Stomach (tissue), 9 donors: ENCODE data around the gene KDM6A. TPM values are rescaled to one million over a fixed set of nuclear protein-coding genes. Genes with fewer than 3 reads are reported as not detected.

Experiments
- DNase-seq, 2 donors: peaks; one replicate each; pipeline versions ENCODE4 v3.0.0 to v3.0.0-alpha.2; 2013 to 2019
- H3K27ac ChIP-seq, 5 donors: fragments of 200-600 bp in 4 of 5; sonication (generic) in 4 of 5; one replicate each; pipeline ENCODE4 v1.5.1; 2013 to 2019; ENCODE audit warnings: mild to moderate bottlenecking in 1 of 5, moderate library complexity in 1 of 5
- H3K27me3 ChIP-seq, 3 donors: fragments of 200-600 bp; sonication (generic); one replicate each; pipeline ENCODE4 v1.5.1; 2017 to 2019; ENCODE audit warnings: mixed run types in 1 of 3
- H3K36me3 ChIP-seq, 4 donors: fragments of 200-600 bp; sonication (generic); 1 replicate in 3 of 4; 2 replicates in 1 of 4; pipeline ENCODE4 v1.5.1; 2016 to 2019
- H3K4me1 ChIP-seq, 4 donors: fragments of 200-600 bp; sonication (generic); one replicate each; pipeline ENCODE4 v1.5.1; 2016 to 2019
- H3K4me3 ChIP-seq, 4 donors: fragments of 200-600 bp; sonication (generic) in 3 of 4; one replicate each; pipeline ENCODE4 v1.5.1; 2016 to 2019; ENCODE audit warnings: mild to moderate bottlenecking in 1 of 4
- H3K9me3 ChIP-seq, 4 donors: fragments of 200-600 bp; sonication (generic); one replicate each; pipeline ENCODE4 v1.5.1; 2016 to 2019
- CTCF ChIP-seq, 7 experiments: fragments of 450-650 bp in 4 of 7; fragments of 200-600 bp in 3 of 7; sonication (generic) in 3 of 7; IDR thresholded peaks; one replicate each; pipeline ENCODE4 v1.5.1; 2016 to 2019; ENCODE audit warnings: antibody characterized with exemption in 7 of 7, control low read depth in 2 of 7, mild to moderate bottlenecking in 1 of 7
- EP300 ChIP-seq: sonication (generic); formaldehyde crosslinking; IDR thresholded peaks from one replicate; pipeline ENCODE4 v1.6.1; 2017; ENCODE audit warnings: antibody characterized with exemption
- POLR2A ChIP-seq, 4 donors: fragments of 450-650 bp; IDR thresholded peaks; one replicate each; pipeline ENCODE4 v1.6.1; 2016; ENCODE audit warnings: antibody characterized with exemption in 4 of 4, control low read depth in 2 of 4, mild to moderate bottlenecking in 1 of 4, moderate library complexity in 1 of 4
- POLR2AphosphoS5 ChIP-seq, 3 donors: sonication (generic); formaldehyde crosslinking; IDR thresholded peaks; one replicate each; pipeline ENCODE4 v1.6.1; 2016; ENCODE audit warnings: antibody characterized with exemption in 3 of 3
- WGBS, 5 donors: extraction: QIAGEN DNeasy Blood & Tissue Kit in 3 of 5; methylation state at CpG; one replicate each; pipeline versions ENCODE4 v1.1.5 to v1.1.7; 2013 to 2018; 5-methylcytosine and 5-hydroxymethylcytosine counted together
- intact Hi-C: fragments of 100-400 bp; cut with DNase I; formaldehyde crosslinking; loops from one replicate; pipeline ENCODE4 v1.15.1; 2023; ENCODE audit warnings: low total_unique reads
- polyA plus RNA-seq, 3 donors: library from polyadenylated mRNA; stranded (reverse); fragments of 200-250 nt; gene quantifications; one replicate each; pipeline ENCODE4 v1.2.3, GENCODE V29; 2013
- total RNA-seq, 5 donors: library from RNA; depleted of rRNA; stranded (reverse); fragments of >200 nt; gene quantifications; one replicate each; pipeline versions ENCODE4 v1.1.0 to v1.2.3, GENCODE V29; 2014 to 2016
- donor health status: healthy with polysubstance abuse.
- donor health status: Bipolar disorder and iron deficiency.
- donor health status: healthy.

The KDM6A gene
- total and polyA plus RNA-seq, 8 donors = 7.0 to 105 (median 47.3) TPM

DNA sequence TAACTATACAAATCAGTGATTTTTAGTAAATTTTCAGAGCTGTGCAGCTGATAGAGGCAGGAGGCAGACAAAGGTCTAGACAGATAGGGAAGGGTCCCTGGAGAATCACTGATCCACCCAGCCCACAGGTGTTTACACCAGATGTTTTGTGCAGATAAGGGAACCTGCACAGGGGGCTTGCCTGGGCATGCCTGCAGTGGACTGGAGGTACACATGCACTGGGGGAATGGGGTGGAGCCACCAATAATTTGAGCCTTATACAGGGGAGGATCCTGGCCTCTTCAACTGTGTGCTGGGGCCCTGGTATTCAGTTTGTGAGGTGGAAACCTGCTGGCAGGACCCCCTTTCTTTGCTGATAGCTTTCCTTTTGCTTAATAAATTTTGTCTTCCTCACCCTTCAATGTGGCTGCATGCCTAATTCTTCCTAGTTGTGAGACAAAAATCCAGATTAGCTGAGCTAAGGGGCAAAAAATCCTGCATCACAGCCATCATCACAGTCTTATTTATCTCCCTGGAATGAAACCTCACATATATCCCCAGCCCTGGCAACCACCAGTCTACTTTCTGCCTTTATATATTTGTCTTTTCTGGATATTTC is 102.8 kb downstream of the KDM6A start:
- H3K27ac ChIP-seq = no peak overlapping the region
- no peak overlapping the region for H3K4me3 ChIP-seq
- no peaks in the 10 kb centered on the region for H3K27me3 ChIP-seq
- DNase-seq = no peak
- H3K36me3 ChIP-seq = peaks cover 0 to 12% (median 2%) of the 10 kb centered on the region in 4 donors
- H3K4me1 ChIP-seq = peaks cover 0 to 18% (median 5%) of the 10 kb centered on the region in 4 donors
- TF ChIP-seq POLR2A (IDR thresholded peaks at IDR 0.05) = no peak
- TF ChIP-seq CTCF (IDR thresholded peaks at IDR 0.05) = no peak
- TF ChIP-seq POLR2AphosphoS5 (IDR thresholded peaks at IDR 0.05) = no peak
- no peak for TF ChIP-seq EP300
- intact Hi-C loops = no loop called here
- peaks cover 0 to 19% (median 0%) of the 10 kb centered on the region in 4 donors for H3K9me3 ChIP-seq

GRCh38 chrX:44978976-44979375 is 106.0 kb downstream of the KDM6A start:
- Histone ChIP-seq H3K27ac (no peak overlapping the region), H3K9me3 (peaks cover 0 to 11% (median 0%) of the 10 kb centered on the region in 4 donors), H3K4me3 (no peak overlapping the region), H3K4me1 (peaks cover 0 to 11% (median 0%) of the 10 kb centered on the region in 4 donors), H3K27me3 (no peaks in the 10 kb centered on the region), H3K36me3 (peaks cover 0 to 12% (median 2%) of the 10 kb centered on the region in 4 donors)
- WGBS, 5 donors = 91 to 100% (median 98%) methylated on average over 3 of the region's 3 CpGs
- no peak for DNase-seq
- TF ChIP-seq POLR2AphosphoS5 (IDR thresholded peaks at IDR 0.05) = no peak
- TF ChIP-seq POLR2A (IDR thresholded peaks at IDR 0.05) = no peak
- intact Hi-C loops = no loop called here

GRCh38 chrX:44980403-44980802 is 107.4 kb downstream of the KDM6A start:
- Histone ChIP-seq H3K27me3 (no peaks in the 10 kb centered on the region), H3K9me3 (peaks cover 0 to 6% (median 0%) of the 10 kb centered on the region in 4 donors), H3K36me3 (peaks cover 0 to 12% (median 2%) of the 10 kb centered on the region in 4 donors), H3K4me3 (no peak overlapping the region), H3K27ac (no peak overlapping the region), H3K4me1 (peaks cover 0 to 11% (median 0%) of the 10 kb centered on the region in 4 donors)
- TF ChIP-seq POLR2AphosphoS5 (IDR thresholded peaks at IDR 0.05) (no peak), EP300 (no peak), POLR2A (IDR thresholded peaks at IDR 0.05) (no peak), CTCF (IDR thresholded peaks at IDR 0.05) (no peak)
- 93 to 98% (median 94%) methylated on average over 6 of the region's 6 CpGs for WGBS, 5 donors
- intact Hi-C loops = no loop called here
- DNase-seq = no peak

GRCh38 chrX:44980883-44981282 is 107.9 kb downstream of the KDM6A start:
- Histone ChIP-seq H3K27ac (no peak overlapping the region), H3K27me3 (no peaks in the 10 kb centered on the region), H3K4me3 (no peak overlapping the region), H3K36me3 (peaks cover 0 to 8% (median 2%) of the 10 kb centered on the region in 4 donors), H3K9me3 (peaks cover 0 to 2% (median 0%) of the 10 kb centered on the region in 4 donors), H3K4me1 (peaks cover 0 to 11% (median 0%) of the 10 kb centered on the region in 4 donors)
- TF ChIP-seq POLR2AphosphoS5 (IDR thresholded peaks at IDR 0.05) (no peak), EP300 (no peak), CTCF (IDR thresholded peaks at IDR 0.05) (no peak), POLR2A (IDR thresholded peaks at IDR 0.05) (no peak)
- 85 to 96% (median 94%) methylated on average over 2 of the region's 2 CpGs for WGBS, 5 donors
- intact Hi-C loops = no loop called here
- no peak for DNase-seq
